Measurements from ENCODE around the gene FAM229A. TPM values are rescaled to one million over a fixed set of nuclear protein-coding genes. Genes with fewer than 3 reads are reported as not detected.
A peak's percentile ranks its signal among the peaks of the same experiment; 100 is the strongest.

FAM229A gene
- total and polyA plus RNA-seq, 9 of the 15 experiments (the other 6 are each of a cell fraction or from before 2014, with no cell fraction given): 0.04 to 21.6 (median 7.4) TPM

DNA sequence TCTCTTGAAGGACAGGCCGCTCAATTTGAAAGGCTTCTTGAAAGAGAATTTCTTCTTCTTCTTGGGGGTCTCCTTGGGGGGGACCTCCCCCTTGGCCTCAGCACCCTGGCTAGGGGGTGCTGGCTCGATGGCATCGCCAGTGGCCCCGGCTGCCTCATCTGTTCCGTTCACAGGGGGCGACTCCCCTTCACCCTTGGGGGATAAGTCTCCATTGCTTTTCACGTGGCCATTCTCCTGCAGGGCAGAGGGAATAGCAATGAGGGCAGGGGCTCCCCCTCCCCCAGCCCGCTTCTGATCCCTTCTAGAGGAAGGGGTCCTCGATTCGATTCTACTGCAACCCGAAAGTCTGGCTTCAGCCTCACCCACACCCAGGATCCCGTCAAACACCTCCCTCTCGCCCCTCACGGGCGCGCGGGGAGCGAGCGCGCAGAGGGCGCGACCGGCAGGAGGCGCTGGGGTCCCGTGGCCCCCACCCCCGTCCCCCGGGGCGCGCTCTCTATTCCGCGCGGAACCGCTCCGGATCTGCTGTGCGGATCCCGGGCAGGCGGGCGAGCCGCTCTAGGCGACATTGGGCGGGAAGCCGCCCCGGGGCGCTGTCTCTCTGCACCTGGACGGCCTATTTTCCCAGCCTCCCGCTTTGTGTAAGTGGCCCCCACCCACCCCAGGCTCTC is 27.3 kb downstream of the FAM229A start (continued):
- TF ChIP-seq, protein P1, sequence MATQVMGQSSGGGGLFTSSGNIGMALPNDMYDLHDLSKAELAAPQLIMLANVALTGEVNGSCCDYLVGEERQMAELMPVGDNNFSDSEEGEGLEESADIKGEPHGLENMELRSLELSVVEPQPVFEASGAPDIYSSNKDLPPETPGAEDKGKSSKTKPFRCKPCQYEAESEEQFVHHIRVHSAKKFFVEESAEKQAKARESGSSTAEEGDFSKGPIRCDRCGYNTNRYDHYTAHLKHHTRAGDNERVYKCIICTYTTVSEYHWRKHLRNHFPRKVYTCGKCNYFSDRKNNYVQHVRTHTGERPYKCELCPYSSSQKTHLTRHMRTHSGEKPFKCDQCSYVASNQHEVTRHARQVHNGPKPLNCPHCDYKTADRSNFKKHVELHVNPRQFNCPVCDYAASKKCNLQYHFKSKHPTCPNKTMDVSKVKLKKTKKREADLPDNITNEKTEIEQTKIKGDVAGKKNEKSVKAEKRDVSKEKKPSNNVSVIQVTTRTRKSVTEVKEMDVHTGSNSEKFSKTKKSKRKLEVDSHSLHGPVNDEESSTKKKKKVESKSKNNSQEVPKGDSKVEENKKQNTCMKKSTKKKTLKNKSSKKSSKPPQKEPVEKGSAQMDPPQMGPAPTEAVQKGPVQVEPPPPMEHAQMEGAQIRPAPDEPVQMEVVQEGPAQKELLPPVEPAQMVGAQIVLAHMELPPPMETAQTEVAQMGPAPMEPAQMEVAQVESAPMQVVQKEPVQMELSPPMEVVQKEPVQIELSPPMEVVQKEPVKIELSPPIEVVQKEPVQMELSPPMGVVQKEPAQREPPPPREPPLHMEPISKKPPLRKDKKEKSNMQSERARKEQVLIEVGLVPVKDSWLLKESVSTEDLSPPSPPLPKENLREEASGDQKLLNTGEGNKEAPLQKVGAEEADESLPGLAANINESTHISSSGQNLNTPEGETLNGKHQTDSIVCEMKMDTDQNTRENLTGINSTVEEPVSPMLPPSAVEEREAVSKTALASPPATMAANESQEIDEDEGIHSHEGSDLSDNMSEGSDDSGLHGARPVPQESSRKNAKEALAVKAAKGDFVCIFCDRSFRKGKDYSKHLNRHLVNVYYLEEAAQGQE (IDR thresholded peaks at IDR 0.05; ENCODE audit: borderline replicate concordance): peak; percentile 69
- TF ChIP-seq, protein P1 (CRISPR knock-in tag; IDR thresholded peaks at IDR 0.05; ENCODE audit: low read depth): 0 out of 2 replicates have a peak, but pooled peaks have one; percentile 26
- TF ChIP-seq MEF2D (tag; conservative IDR thresholded peaks at IDR 0.05; ENCODE audit: low read depth): no peak
- no peak for TF ChIP-seq ATF1 (CRISPR knock-in tag; IDR thresholded peaks at IDR 0.05)
- TF ChIP-seq ATF1 (tag; IDR thresholded peaks at IDR 0.05): 0 out of 2 replicates have a peak, but pooled peaks have one; percentile 28
- no peak for TF ChIP-seq ELF1 (tag; IDR thresholded peaks at IDR 0.05)
- TF ChIP-seq PURB (CRISPR knock-in tag; IDR thresholded peaks at IDR 0.05; ENCODE audit: low read depth): no peak
- no peak for TF ChIP-seq MEF2A (IDR thresholded peaks at IDR 0.05; ENCODE audit: control insufficient read depth, low read depth, low read length)
- TF ChIP-seq ZNF311 (CRISPR knock-in tag; IDR thresholded peaks at IDR 0.05): no peak
- TF ChIP-seq CC2D1A (IDR thresholded peaks at IDR 0.05): no peak
- TF ChIP-seq FOS (IDR thresholded peaks at IDR 0.05; ENCODE audit: extremely low read depth, insufficient read length): no peak

All from K562 (cell line).